BLaER1 treated with 17β-estradiol and CSF1 and Interleukin-3, amounts not matched to agents 10 nM and 100 nM (cell line): Measurements from ENCODE around the gene MEF2D.

Source experiments
- H3K27ac ChIP-seq, 11 experiments: shearing (Covaris generic); formaldehyde crosslinking; 2 replicates each; pipeline ENCODE4 v1.8.1; 2022
- H3K27me3 ChIP-seq, 11 experiments: shearing (Covaris generic); formaldehyde crosslinking; 2 replicates each; pipeline ENCODE4 v1.8.1; 2022
- H3K36me3 ChIP-seq, 11 experiments: shearing (Covaris generic); formaldehyde crosslinking; 2 replicates each; pipeline ENCODE4 v1.8.1; 2022
- H3K4me1 ChIP-seq, 10 experiments: shearing (Covaris generic); formaldehyde crosslinking; 2 replicates each; pipeline ENCODE4 v1.8.1; 2022
- H3K4me2 ChIP-seq, 11 experiments: shearing (Covaris generic); formaldehyde crosslinking; 2 replicates each; pipeline ENCODE4 v1.8.1; 2022
- H3K4me3 ChIP-seq, 10 experiments: shearing (Covaris generic); formaldehyde crosslinking; 2 replicates each; pipeline ENCODE4 v1.8.1; 2022
- H3K9ac ChIP-seq, 11 experiments: shearing (Covaris generic); formaldehyde crosslinking; 2 replicates each; pipeline ENCODE4 v1.8.1; 2022
- H3K9me3 ChIP-seq, 11 experiments: shearing (Covaris generic); formaldehyde crosslinking; replicated peaks in 1 of 11; 2 replicates each; pipeline ENCODE4 v1.8.1; 2022
- H4K20me1 ChIP-seq, 11 experiments: shearing (Covaris generic); formaldehyde crosslinking; 2 replicates each; pipeline ENCODE4 v1.8.1; 2022
- Cebpa-rat ChIP-seq, 11 experiments: shearing (Covaris generic); IDR thresholded peaks; 2 replicates each; pipeline ENCODE4 v1.8.1; 2022

The MEF2D gene

GRCh38 chr1:156425943-156426342 lies 74.6 kb downstream of the MEF2D start:
- peaks cover 0 to 23% (median 17%) of the 10 kb centered on the region in 11 experiments; a peak in 18 of 22 replicates for H3K9me3 ChIP-seq
- peaks cover 98 to 100% (median 100%) of the 10 kb centered on the region in 11 experiments for H3K27me3 ChIP-seq
- no peak for TF ChIP-seq Cebpa-rat (IDR thresholded peaks at IDR 0.05)
- peaks cover 0 to 48% (median 0%) of the 10 kb centered on the region in 11 experiments; a peak in 9 of 22 replicates for H4K20me1 ChIP-seq
- H3K4me1 ChIP-seq: peaks cover 0 to 10% (median 5%) of the 10 kb centered on the region in 10 experiments; a peak in 12 of 20 replicates
- H3K36me3 ChIP-seq: no peaks in the 10 kb centered on the region
- H3K4me3 ChIP-seq: no peak overlapping the region
- no peak overlapping the region for H3K27ac ChIP-seq
- no peak overlapping the region for H3K9ac ChIP-seq
- no peak overlapping the region for H3K4me2 ChIP-seq

- no peak overlapping the region for H3K9ac ChIP-seq
- no peak overlapping the region for H3K4me2 ChIP-seq
- no peaks in the 10 kb centered on the region for H3K36me3 ChIP-seq
- H3K9me3 ChIP-seq: peaks cover 7 to 34% (median 27%) of the 10 kb centered on the region in 11 experiments; a peak in 19 of 22 replicates
- no peak overlapping the region for H3K27ac ChIP-seq
- peaks cover 0 to 47% (median 0%) of the 10 kb centered on the region in 11 experiments; a peak in 9 of 22 replicates for H4K20me1 ChIP-seq
- no peak for TF ChIP-seq Cebpa-rat (IDR thresholded peaks at IDR 0.05)
- peaks cover 0 to 20% (median 14%) of the 10 kb centered on the region in 10 experiments; a peak in 12 of 20 replicates for H3K4me1 ChIP-seq
- H3K4me3 ChIP-seq: no peak overlapping the region
- peaks cover 99 to 100% (median 100%) of the 10 kb centered on the region in 11 experiments for H3K27me3 ChIP-seq
Measured at GRCh38 chr1:156424806-156425432, 75.7 kb downstream of the MEF2D start.

DNA sequence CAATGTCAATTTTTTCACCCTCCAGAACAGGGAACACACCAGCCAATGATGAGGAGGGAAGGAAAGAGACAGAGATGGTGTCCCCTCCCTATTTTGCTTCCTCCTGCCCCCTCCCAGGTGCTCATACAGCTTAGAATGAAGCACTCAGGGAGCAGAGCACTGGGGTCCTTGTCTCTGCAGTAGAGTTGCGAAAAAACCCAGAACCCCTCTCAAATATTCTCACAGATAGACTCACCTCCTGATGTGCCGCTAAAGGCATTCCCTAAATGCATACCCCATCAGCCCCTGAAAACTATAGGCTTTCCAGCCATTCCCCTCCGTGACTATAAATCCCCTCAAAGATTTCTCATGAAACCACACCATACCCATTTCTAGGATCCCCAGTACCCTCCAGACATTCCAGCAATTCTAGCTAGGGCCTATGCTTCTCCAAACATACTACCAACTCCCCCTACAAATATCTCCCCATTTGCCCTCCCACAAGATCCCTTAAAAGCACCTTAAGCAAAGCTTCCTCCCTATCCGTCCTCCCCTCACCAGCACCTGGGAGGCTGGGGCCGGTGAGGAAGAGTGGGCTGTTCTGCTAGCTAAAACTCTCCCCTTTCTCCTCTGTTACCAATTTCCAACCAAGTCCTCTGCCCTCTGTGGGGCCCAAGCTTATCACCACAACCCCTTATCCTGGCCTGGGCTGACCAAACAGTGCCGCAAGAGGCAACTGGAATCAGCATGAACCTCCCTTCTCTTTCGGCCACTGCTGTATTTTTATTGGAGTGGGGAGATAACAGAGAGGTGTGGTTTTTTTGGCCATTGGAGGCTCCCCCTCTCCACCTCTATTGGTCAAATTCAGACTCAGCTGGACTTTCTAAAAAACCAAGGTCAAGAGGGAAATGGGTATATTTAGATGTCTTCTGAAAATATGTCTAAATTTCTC lies 76.9 kb downstream of the MEF2D start:
- peaks cover 7 to 37% (median 30%) of the 10 kb centered on the region in 11 experiments; a peak in 19 of 22 replicates for H3K9me3 ChIP-seq
- H3K27me3 ChIP-seq: peaks cover 99 to 100% (median 100%) of the 10 kb centered on the region in 11 experiments
- no peak overlapping the region for H3K4me3 ChIP-seq
- peaks cover 0 to 21% (median 14%) of the 10 kb centered on the region in 10 experiments; a peak in 12 of 20 replicates for H3K4me1 ChIP-seq
- no peak overlapping the region for H3K4me2 ChIP-seq
- TF ChIP-seq Cebpa-rat (IDR thresholded peaks at IDR 0.05): no peak
- H3K9ac ChIP-seq: no peak overlapping the region
- H4K20me1 ChIP-seq: peaks cover 0 to 39% (median 0%) of the 10 kb centered on the region in 11 experiments; a peak in 6 of 22 replicates
- no peak overlapping the region for H3K27ac ChIP-seq
- H3K36me3 ChIP-seq: no peaks in the 10 kb centered on the region

GRCh38 chr1:156422602-156423091 lies 77.9 kb downstream of the MEF2D start:
- Histone ChIP-seq H3K27ac (no peak overlapping the region), H3K9ac (no peak overlapping the region), H3K4me2 (no peak overlapping the region), H3K4me3 (no peak overlapping the region), H4K20me1 (peaks cover 0 to 39% (median 0%) of the 10 kb centered on the region in 11 experiments; a peak in 6 of 22 replicates), H3K36me3 (no peaks in the 10 kb centered on the region), H3K27me3 (peaks cover 99 to 100% (median 100%) of the 10 kb centered on the region in 11 experiments), H3K9me3 (peaks cover 7 to 37% (median 30%) of the 10 kb centered on the region in 11 experiments; a peak in 19 of 22 replicates), H3K4me1 (peaks cover 0 to 21% (median 14%) of the 10 kb centered on the region in 10 experiments; a peak in 12 of 20 replicates)
- TF ChIP-seq Cebpa-rat (IDR thresholded peaks at IDR 0.05): no peak

DNA sequence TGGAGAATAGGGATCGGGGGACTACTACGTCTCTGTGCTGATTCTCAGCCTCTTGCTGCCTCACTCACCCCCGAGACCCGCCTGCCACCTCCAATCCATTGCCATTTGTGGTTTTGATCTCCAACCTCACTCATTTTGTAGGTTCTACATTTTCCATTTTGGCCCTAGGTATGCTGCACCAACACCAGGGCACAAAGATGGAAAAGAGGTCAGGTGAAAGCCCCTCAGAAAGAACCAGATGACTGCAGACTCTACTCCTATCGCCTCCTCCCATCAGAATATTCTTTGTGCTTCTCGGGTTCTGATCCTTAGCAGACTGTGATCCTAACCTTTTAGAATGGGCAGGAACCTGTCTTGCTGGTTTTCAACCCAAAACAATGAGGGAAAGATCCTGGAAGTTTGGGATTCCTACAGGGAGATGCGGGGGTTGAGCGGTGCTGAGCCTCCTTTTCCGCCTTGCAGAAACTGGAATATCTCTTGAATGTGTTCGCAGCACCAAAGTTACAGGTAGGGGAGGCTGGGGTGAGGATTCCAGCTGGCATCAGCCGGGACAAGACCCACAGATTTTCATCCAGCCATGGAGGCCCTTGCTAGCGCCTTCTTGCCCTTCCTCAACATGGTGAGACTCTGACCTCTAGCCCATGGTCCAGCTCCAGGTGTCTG lies 78.5 kb downstream of the MEF2D start:
- Histone ChIP-seq H3K36me3 (no peaks in the 10 kb centered on the region), H4K20me1 (peaks cover 0 to 38% (median 0%) of the 10 kb centered on the region in 11 experiments; a peak in 6 of 22 replicates), H3K4me1 (peaks cover 0 to 21% (median 14%) of the 10 kb centered on the region in 10 experiments; a peak in 12 of 20 replicates), H3K27ac (no peak overlapping the region), H3K9ac (no peak overlapping the region), H3K27me3 (peaks cover 97 to 100% (median 100%) of the 10 kb centered on the region in 11 experiments), H3K4me2 (peak overlapping the region in 3 of 11 experiments; percentile 26 to 70 (median 68); a peak in 5 of 22 replicates), H3K4me3 (0 out of 20 replicates have a peak overlapping the region, but pooled peaks of 1 of the 10 experiments have one; percentile 13), H3K9me3 (peaks cover 7 to 37% (median 30%) of the 10 kb centered on the region in 11 experiments; a peak in 19 of 22 replicates)
- TF ChIP-seq Cebpa-rat (IDR thresholded peaks at IDR 0.05): no peak

DNA sequence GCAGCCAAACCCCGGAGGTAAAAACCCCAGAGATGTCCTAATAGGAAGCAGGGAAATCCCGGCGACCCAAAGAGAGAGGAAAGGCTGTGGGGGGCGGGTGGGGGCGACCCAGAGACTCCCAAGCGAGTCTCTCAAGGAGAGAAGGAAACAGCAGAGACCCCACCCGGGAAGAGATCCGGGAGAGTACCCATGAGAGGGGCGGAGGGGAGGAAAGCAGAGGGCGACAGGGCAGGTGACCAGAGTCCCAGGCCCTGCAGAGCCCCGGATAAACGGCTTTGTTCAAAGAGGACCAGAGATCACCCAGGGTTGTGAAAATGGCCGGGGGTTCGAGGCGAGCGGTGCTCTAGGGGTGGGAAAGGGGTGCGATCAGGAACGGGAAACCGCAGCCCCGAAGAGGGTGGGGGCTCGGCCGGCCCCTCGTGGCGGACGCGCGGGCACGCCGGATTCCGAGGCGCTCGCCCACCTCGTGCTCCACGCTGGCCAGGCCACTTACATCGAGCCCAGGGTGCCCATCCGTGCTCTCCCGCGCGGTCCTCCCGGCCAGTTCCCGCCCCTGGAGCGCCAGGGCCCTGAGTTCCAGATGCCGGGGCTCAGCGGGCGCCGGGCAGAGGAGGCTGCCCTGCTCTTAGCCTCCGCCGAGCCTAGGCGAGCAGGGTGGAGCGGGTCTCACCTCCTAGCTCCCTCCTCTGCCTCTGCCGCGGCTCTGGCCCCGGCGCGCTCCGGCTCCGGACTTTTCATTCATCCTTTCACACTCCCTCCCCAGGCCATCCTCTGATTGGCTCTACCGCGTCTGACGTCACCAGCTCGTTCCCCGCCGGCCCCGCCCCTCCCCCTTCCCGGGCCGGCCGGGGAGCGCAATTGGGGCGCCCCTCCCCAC lies 79.3 kb downstream of the MEF2D start:
- peaks cover 96 to 100% (median 100%) of the 10 kb centered on the region in 11 experiments for H3K27me3 ChIP-seq
- peak overlapping the region in 7 of 10 experiments; percentile 13 to 46 (median 25); a peak in 8 of 20 replicates for H3K4me3 ChIP-seq
- H3K9me3 ChIP-seq: peaks cover 7 to 37% (median 30%) of the 10 kb centered on the region in 11 experiments; a peak in 19 of 22 replicates
- H3K27ac ChIP-seq: no peak overlapping the region
- peaks cover 0 to 21% (median 14%) of the 10 kb centered on the region in 10 experiments; a peak in 12 of 20 replicates for H3K4me1 ChIP-seq
- TF ChIP-seq Cebpa-rat (IDR thresholded peaks at IDR 0.05): no peak
- H3K36me3 ChIP-seq: no peaks in the 10 kb centered on the region
- peaks cover 0 to 31% (median 0%) of the 10 kb centered on the region in 11 experiments; a peak in 6 of 22 replicates for H4K20me1 ChIP-seq
- peak overlapping the region in 8 of 11 experiments; percentile 13 to 80 (median 54); a peak in 11 of 22 replicates for H3K4me2 ChIP-seq
- H3K9ac ChIP-seq: no peak overlapping the region
